Neural cell (in vitro differentiated cells): ENCODE data around the gene EYS. TPM values are rescaled to one million over a fixed set of nuclear protein-coding genes. Genes with fewer than 3 reads are reported as not detected.

ENCODE experiments used
- H2AFZ ChIP-seq: fragments of 200-600, 300-800 bp; sonication (generic), shearing (Covaris generic); 2 replicates; pipeline ENCODE4 v1.6.0; 2014; ENCODE audit warnings: low read depth, mild to moderate bottlenecking, antibody characterized with exemption, low read length, moderate library complexity
- H3F3A ChIP-seq: fragments of 200-600 bp; shearing (Covaris generic); 2 replicates; pipeline ENCODE4 v1.6.1; 2016; ENCODE audit warnings: mild to moderate bottlenecking, moderate library complexity, mixed read lengths, antibody characterized with exemption, low read length; ENCODE audit not compliant: insufficient read depth, poor library complexity, severe bottlenecking
- H3K27ac ChIP-seq: fragments of 200-600, 300-800 bp; sonication (generic), shearing (Covaris generic); 2 replicates; pipeline ENCODE4 v1.5.1; 2014; ENCODE audit warnings: mild to moderate bottlenecking, low read length, moderate library complexity
- H3K27me3 ChIP-seq: fragments of 300-800, 200-600 bp; sonication (generic), shearing (Covaris generic); 2 replicates; pipeline ENCODE4 v1.6.0; 2014; ENCODE audit warnings: mild to moderate bottlenecking, low read depth, low read length, moderate library complexity; ENCODE audit not compliant: insufficient read depth
- H3K36me3 ChIP-seq: fragments of 300-800, 200-600 bp; sonication (generic), shearing (Covaris generic); 2 replicates; pipeline ENCODE4 v1.5.1; 2014; ENCODE audit warnings: mild to moderate bottlenecking, antibody characterized with exemption, low read length, moderate library complexity; ENCODE audit not compliant: insufficient read depth
- H3K4me2 ChIP-seq: fragments of 300-800, 200-600 bp; sonication (generic), shearing (Covaris generic); 2 replicates; pipeline ENCODE4 v1.6.0; 2014; ENCODE audit warnings: mild to moderate bottlenecking, low read length
- H3K4me3 ChIP-seq: fragments of 300-800, 200-600 bp; sonication (generic), shearing (Covaris generic); 2 replicates; pipeline ENCODE4 v1.5.1; 2014; ENCODE audit warnings: mild to moderate bottlenecking, low read length, moderate library complexity
- H3K79me2 ChIP-seq: fragments of 200-600 bp; shearing (Covaris generic); replicated peaks from 2 replicates; pipeline ENCODE4 v1.6.0; 2014; ENCODE audit warnings: mild to moderate bottlenecking, low read length, moderate library complexity; ENCODE audit not compliant: insufficient read depth
- H3K9ac ChIP-seq: fragments of 300-800, 200-600 bp; sonication (generic), shearing (Covaris generic); 2 replicates; pipeline ENCODE4 v1.6.1; 2016; ENCODE audit warnings: mild to moderate bottlenecking, low read length, mixed read lengths
- H3K9me2 ChIP-seq: fragments of 200-600 bp; shearing (Covaris generic); 2 replicates; pipeline ENCODE4 v1.6.1; 2016; ENCODE audit warnings: mild to moderate bottlenecking, low read length, mixed read lengths; ENCODE audit not compliant: insufficient read depth
- H3K9me3 ChIP-seq: fragments of 200-600, 300-800 bp; sonication (generic), shearing (Covaris generic); 2 replicates; pipeline ENCODE4 v1.6.1; 2016; ENCODE audit warnings: mild to moderate bottlenecking, mixed run types, low read length, moderate library complexity, mixed read lengths
- H4K20me1 ChIP-seq: fragments of 200-600 bp; shearing (Covaris generic); 2 replicates; pipeline ENCODE4 v1.6.1; 2016; ENCODE audit warnings: mild to moderate bottlenecking, mixed run types; ENCODE audit not compliant: insufficient read depth
- CTCF ChIP-seq: fragments of 450-650 bp; IDR thresholded peaks from 2 replicates; pipeline ENCODE4 v1.5.1; 2014; ENCODE audit warnings: antibody characterized with exemption, mild to moderate bottlenecking, moderate library complexity; ENCODE audit not compliant: poor library complexity, severe bottlenecking
- EP300 ChIP-seq: fragments of 450-650 bp; conservative IDR thresholded peaks from 2 replicates; pipeline ENCODE4 v1.6.1; 2014; ENCODE audit warnings: antibody characterized with exemption, mild to moderate bottlenecking, moderate library complexity; ENCODE audit not compliant: poor library complexity, severe bottlenecking
- EZH2 ChIP-seq: fragments of 200-600, 300-800 bp; shearing (Covaris generic), sonication (generic); IDR thresholded peaks from 2 replicates; pipeline ENCODE4 v1.6.1; 2014; ENCODE audit warnings: antibody characterized with exemption, low read length, borderline replicate concordance, mild to moderate bottlenecking; ENCODE audit not compliant: insufficient read depth, poor library complexity, severe bottlenecking
- MXI1 ChIP-seq: fragments of 450-650 bp; conservative IDR thresholded peaks from 2 replicates; pipeline ENCODE4 v1.6.1; 2014; ENCODE audit warnings: antibody characterized with exemption, mild to moderate bottlenecking; ENCODE audit not compliant: poor library complexity, severe bottlenecking
- POLR2AphosphoS5 ChIP-seq: IDR thresholded peaks from 2 replicates; pipeline ENCODE4 v1.6.1; 2012
- RAD21 ChIP-seq: fragments of 450-650 bp; conservative IDR thresholded peaks from 2 replicates; pipeline ENCODE4 v1.6.1; 2014; ENCODE audit warnings: antibody characterized with exemption, mild to moderate bottlenecking, moderate library complexity
- SMC3 ChIP-seq: fragments of 450-650 bp; conservative IDR thresholded peaks from 2 replicates; pipeline ENCODE4 v1.6.1; 2014; ENCODE audit warnings: antibody characterized with exemption, mild to moderate bottlenecking, moderate library complexity; ENCODE audit not compliant: poor library complexity
- TAF1 ChIP-seq: IDR thresholded peaks from 2 replicates; pipeline ENCODE4 v1.6.1; 2012; ENCODE audit warnings: low read depth
- polyA plus RNA-seq: library from polyadenylated mRNA; depleted of rRNA; stranded (reverse); fragments of >200 nt; gene quantifications from 2 replicates; pipeline ENCODE4 v1.2.3, GENCODE V29; 2014
- TF ChIP-seq, protein P1 (sequence below): IDR thresholded peaks from 2 replicates; pipeline ENCODE4 v1.6.1; 2012; ENCODE audit warnings: borderline replicate concordance

Gene EYS
- polyA plus RNA-seq, 1 donor from 2014 or later, result 0.38 TPM

DNA sequence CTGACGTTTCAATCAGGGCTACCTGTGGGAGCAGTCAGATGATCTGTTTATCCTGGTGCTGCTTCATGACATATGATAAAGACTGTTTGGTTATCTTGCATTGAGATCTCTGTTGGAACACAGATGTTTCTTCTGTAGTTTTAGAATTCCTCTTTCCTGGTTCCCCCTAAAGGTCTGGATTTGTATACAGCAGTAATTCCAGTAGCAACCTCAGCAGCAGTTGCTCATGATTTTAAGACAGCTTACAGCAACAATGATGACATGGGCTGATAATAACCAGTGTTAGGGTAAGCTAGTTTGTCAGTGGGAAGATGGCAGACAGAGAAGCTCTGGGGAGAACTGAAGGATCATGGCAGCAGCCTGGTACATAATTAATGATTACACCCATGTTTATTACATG lies 1632.0 kb downstream of the EYS start:
- Histone ChIP-seq H2AFZ (no peak overlapping the region), H3K9me3 (no peaks in the 10 kb centered on the region), H3K36me3 (no peaks in the 10 kb centered on the region), H4K20me1 (no peaks in the 10 kb centered on the region), H3K4me2 (no peak overlapping the region), H3K27ac (no peak overlapping the region), H3K9me2 (no peaks in the 10 kb centered on the region), H3K4me3 (no peak overlapping the region), H3K27me3 (no peaks in the 10 kb centered on the region), H3K9ac (no peak overlapping the region), H3K79me2 (no peaks in the 10 kb centered on the region), H3F3A (no peaks in the 10 kb centered on the region)
- TF ChIP-seq RAD21, result no peak
- TF ChIP-seq POLR2AphosphoS5, result no peak
- TF ChIP-seq TAF1, result no peak
- no peak for TF ChIP-seq MXI1
- no peak for TF ChIP-seq CTCF
- TF ChIP-seq EZH2, result no peak
- no peak for TF ChIP-seq SMC3
- TF ChIP-seq EP300, result no peak
- TF ChIP-seq, protein P1, sequence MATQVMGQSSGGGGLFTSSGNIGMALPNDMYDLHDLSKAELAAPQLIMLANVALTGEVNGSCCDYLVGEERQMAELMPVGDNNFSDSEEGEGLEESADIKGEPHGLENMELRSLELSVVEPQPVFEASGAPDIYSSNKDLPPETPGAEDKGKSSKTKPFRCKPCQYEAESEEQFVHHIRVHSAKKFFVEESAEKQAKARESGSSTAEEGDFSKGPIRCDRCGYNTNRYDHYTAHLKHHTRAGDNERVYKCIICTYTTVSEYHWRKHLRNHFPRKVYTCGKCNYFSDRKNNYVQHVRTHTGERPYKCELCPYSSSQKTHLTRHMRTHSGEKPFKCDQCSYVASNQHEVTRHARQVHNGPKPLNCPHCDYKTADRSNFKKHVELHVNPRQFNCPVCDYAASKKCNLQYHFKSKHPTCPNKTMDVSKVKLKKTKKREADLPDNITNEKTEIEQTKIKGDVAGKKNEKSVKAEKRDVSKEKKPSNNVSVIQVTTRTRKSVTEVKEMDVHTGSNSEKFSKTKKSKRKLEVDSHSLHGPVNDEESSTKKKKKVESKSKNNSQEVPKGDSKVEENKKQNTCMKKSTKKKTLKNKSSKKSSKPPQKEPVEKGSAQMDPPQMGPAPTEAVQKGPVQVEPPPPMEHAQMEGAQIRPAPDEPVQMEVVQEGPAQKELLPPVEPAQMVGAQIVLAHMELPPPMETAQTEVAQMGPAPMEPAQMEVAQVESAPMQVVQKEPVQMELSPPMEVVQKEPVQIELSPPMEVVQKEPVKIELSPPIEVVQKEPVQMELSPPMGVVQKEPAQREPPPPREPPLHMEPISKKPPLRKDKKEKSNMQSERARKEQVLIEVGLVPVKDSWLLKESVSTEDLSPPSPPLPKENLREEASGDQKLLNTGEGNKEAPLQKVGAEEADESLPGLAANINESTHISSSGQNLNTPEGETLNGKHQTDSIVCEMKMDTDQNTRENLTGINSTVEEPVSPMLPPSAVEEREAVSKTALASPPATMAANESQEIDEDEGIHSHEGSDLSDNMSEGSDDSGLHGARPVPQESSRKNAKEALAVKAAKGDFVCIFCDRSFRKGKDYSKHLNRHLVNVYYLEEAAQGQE, result no peak

GRCh38 chr6:64072686-64073085 lies 1634.3 kb downstream of the EYS start:
- no peaks in the 10 kb centered on the region for H3F3A ChIP-seq
- no peaks in the 10 kb centered on the region for H3K9me2 ChIP-seq
- H3K9ac ChIP-seq, result no peak overlapping the region
- no peak overlapping the region for H3K4me3 ChIP-seq
- H3K27me3 ChIP-seq, result no peaks in the 10 kb centered on the region
- TF ChIP-seq RAD21 (no peak), MXI1 (no peak), POLR2AphosphoS5 (no peak)
- H2AFZ ChIP-seq, result no peak overlapping the region
- no peaks in the 10 kb centered on the region for H3K36me3 ChIP-seq
- H4K20me1 ChIP-seq, result no peaks in the 10 kb centered on the region
- H3K27ac ChIP-seq, result no peak overlapping the region
- H3K9me3 ChIP-seq, result no peaks in the 10 kb centered on the region
- no peak overlapping the region for H3K4me2 ChIP-seq
- no peaks in the 10 kb centered on the region for H3K79me2 ChIP-seq

DNA sequence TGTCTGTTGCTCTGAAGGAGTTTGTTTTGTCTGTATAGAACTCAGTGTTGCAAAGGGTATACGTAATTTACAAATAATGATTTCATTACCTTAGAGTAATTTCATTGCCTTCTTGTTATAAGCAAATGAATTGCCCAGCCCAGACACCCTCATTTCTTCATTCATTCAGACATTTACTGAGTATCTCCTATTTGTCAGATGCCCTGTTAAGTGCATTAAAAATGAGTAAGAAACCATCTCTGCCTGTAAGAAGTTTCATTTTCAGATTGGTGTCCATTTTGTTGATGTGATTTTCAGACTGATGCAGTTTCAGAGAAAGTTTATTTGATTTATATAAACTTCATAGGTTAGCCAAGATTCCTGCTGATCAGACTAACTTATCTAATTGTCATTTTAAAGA lies 1642.1 kb downstream of the EYS start:
- Histone ChIP-seq H3K79me2 (no peaks in the 10 kb centered on the region), H3K9me3 (no peaks in the 10 kb centered on the region), H4K20me1 (no peaks in the 10 kb centered on the region), H2AFZ (no peak overlapping the region), H3K9ac (no peak overlapping the region), H3K27ac (no peak overlapping the region), H3K27me3 (no peaks in the 10 kb centered on the region), H3K4me2 (no peak overlapping the region), H3K4me3 (no peak overlapping the region), H3K36me3 (no peaks in the 10 kb centered on the region), H3F3A (no peaks in the 10 kb centered on the region), H3K9me2 (no peaks in the 10 kb centered on the region)
- TF ChIP-seq EP300 (no peak), EZH2 (no peak), MXI1 (no peak), RAD21 (no peak), SMC3 (no peak), POLR2AphosphoS5 (no peak)
